Activated CD4-positive, alpha-beta T cell treated with anti-CD3 and anti-CD28 coated beads for 48 hours (primary cell): Measurements from ENCODE around the gene ZNF236.
"Not testable (repeated sequence)": the region's sequence is repeated elsewhere in the genome, so short reads cannot be mapped to it uniquely, and the experiment has no call there.

Experiments used
- DNase-seq: peaks from one replicate; pipeline ENCODE4 v3.0.0-alpha.2; 2020

ZNF236 gene

DNA sequence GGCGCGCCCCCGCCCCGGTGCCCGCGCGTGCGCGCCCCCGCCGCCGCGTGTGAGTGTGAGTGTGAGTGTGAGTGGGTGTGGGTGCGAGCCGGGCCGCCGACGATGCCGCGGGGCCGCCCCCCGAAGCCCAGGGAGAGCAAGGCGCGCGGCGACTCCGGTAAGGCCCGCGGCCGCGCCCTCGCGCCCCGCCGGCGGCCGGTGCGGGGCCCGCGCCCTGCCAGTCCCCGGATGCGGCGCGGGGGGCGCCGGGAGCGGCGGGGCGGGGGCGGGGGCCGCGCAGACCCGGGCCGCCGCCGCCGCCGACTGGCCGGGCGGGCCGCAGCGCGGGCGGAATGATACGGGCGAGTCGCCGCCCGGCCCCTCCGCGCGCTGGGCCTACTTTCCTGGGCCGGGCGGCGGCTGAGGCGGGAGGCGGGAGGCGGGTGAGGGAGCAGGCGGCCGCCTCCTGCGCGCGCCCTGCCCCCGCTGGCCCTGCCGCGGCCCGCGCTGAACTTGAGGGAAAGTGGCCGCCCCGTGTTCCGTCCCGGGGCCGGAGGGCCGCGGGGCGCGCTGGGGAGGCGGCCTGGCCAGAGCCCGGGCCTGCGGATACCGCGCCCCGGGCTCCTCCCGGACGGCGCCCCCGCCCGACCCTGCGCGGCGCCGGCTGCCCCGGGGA lies at the start of gene ZNF236:
Gene ZNF236 (plus strand): TSS at position 52 of the 655 bp plus-strand sequence. CDS start 51 bp downstream, at position 103.
- peak; percentile 76 for DNase-seq

DNA sequence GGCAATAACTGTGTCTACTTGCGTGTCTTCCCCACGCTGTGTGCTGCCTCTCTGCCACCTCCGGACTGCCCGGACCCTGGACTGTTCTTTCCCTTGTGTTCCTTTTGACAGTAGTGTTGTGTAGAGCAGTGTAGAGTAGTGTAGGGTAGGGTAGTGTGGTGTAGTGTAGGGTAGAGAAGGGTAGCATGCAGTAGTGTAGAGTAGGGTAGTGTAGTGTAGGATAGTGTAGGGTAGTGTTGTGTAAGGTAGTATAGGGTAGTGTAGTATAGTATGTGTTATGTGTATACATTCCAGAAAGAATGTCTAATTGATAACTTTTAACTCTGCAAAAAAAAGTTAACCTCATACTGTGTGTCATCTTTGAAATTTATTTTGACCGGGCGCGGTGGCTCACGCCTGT lies 49.7 kb upstream of the ZNF236 start:
- DNase-seq = no peak

- not testable (repeated sequence) for DNase-seq
These were observed 45.3 kb upstream of the ZNF236 start for GRCh38 chr18:76777036-76777435.

DNA sequence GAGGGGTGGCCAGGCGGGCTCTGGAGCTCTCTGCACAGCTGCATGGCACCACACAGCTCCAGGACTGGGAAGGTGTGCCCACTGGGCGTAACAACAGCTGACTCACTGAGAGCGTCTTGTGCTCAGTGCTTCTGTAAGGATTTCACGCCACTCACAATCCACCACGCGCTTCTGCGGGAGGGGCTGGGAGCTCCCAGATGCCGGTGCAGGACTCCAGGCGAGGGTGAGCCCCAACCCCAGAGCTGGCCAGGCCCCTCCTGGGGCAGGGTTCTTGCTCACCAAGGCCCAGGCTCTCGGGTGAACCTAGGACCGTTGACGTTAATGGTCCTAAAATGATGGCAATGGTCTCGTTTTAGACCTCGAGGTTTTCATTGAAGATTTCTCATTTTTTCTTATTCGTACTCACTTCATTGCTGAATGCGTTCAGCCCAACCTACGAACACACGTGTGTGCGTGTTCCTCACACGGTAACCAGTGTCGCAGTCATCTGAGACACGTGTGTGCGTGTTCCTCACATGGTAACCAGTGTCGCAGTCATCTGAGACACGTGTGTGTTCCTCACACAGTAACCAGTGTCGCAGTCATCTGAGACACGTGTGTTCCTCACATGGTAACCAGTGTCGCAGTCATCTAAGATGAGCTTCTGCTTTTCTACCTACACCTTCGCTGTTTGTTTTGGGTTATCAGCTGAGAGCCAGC lies 38.4 kb upstream of the ZNF236 start:
- no peak for DNase-seq

DNA sequence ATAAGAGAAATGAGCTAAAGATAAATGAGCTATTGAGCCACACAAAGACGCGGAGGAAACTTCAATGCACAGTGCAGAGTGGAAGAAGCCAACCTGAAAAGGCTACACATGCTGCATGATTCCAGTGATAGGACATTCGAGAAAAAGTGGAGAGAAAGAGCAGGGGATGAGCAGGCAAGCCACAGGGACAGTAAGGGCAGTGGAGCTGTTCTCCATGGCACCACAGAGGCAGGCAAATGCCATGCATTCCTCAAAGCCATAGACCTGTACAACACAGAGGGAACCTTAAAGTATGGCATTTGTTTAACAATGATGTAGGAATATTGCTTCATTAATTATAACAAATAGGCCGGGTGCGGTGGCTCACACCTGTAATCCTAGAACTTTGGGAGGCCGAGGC lies 36.5 kb upstream of the ZNF236 start:
- no peak for DNase-seq

DNA sequence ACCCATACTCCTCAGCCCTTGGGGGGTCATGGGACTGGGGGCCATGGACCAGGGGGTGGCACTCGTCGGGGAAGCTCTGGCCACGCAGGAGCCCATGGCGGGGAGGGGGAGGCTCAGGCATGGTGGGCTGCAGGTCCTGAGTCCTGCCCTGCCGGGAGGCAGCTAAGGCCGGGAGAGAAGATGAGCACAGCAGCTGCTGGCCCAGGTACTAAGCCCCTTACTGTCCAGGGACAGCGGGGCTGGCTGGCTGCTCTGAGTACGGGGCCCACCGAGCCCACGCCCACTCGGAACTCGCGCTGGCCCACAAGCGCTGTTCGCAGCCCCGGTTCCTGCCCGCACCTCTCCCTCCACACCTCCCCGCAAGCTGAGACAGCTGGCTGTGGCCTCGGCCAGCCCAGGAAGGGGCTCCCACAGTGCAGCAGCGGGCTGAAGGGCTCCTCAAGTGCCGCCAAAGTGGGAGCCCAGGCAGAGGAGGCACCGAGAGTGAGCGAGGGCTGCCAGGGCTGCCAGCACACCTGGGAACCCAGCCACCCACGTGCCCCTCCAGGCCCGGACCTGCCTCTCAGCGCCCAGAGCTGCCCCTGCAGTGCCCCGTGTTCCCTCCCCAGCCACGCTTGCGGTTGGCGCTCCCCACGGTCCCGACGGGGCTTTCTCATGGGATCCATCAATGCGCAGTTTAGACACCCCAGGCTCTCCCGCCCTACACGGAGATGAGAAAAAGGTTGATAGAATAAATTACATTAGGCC lies 33.6 kb upstream of the ZNF236 start:
- DNase-seq = no peak

- DNase-seq = no peak
These were observed 31.3 kb upstream of the ZNF236 start for GRCh38 chr18:76791106-76791505.

DNA sequence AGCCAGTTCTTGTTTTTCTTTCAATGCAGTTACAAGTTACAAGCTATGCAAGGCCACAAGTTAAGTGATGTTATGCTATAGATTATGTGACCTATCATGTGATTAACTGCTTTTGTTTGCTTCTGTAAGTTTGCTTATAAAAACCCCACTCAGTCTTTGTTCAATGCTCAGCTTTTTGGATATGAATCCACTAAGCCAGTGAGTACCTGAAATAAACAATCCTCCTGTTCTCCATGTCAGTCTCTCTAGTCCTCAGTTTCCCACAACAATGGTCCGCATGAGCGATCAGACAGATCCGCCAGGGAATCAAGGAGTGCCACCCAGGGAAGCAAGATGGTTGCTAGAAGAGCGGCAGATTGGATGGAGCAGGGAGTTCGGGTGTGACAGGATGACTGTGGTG lies 30.7 kb upstream of the ZNF236 start:
- DNase-seq = no peak

DNA sequence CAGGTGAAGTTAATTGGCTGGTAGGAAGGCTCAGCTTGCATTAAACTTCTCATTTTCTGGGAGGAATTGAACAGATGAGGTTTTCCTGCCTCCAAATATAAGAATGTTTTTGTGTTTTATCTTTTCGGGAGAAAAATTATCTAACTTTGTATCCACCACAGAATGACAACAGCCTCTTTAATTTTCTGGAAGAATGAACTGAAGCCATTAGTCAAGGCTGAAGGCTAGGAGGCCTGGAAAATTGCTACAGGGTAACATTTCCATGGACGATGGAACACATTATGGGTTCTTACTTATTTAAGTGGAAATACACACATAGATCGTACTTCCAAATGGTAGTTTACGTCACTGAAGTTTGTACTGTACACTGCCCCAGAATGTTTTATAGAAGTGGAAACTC lies 28.0 kb upstream of the ZNF236 start:
- no peak for DNase-seq

- DNase-seq = peak; percentile 63
These were observed 20.5 kb upstream of the ZNF236 start for GRCh38 chr18:76801567-76802505.

- DNase-seq = no peak
These were observed 18.9 kb upstream of the ZNF236 start for GRCh38 chr18:76803413-76803812.

- DNase-seq = peak; percentile 83
These were observed 18.5 kb upstream of the ZNF236 start for GRCh38 chr18:76803814-76804213.

- no peak for DNase-seq
These were observed 17.1 kb upstream of the ZNF236 start for GRCh38 chr18:76805221-76805620.

DNA sequence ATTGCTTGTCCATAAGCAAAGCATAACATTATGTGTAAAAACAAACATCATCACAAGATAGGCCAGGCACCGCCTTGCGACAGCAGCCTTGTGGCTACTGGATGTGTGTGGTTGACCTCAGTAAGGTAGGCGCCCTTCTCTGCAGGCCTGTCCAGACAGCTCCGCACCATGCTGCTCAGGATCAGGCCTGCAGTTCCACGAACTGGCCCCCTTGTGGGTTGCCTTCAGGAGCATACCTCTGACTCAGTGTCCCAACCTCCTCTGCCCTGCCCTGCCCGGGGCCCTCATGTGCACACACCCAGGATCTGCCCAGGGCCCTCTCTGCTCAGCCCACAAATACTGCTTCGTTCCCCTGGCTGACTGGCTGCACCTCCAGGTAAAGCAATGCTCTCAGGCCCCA lies 16.1 kb upstream of the ZNF236 start:
- DNase-seq = no peak

DNA sequence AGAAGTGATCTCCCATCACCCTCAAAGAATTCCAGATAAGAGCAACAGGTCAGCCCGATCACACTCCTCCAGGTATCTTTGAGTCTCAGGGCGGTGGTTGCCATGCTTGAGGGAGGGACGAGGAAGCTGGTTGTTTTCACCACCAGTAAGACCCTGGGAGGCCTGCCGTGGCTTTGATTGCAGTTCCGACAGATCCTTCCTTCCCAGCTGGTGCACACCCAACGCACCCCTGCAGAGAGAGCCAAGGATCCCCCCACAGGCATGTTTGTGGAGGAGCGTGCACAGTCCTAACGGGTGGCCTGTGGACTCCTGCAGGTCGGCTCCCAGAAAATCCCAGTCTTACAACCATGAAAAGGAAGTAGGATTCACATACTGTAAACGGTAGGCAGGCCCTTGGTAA lies 13.8 kb upstream of the ZNF236 start:
- no peak for DNase-seq

GRCh38 chr18:76811530-76811929 lies 10.8 kb upstream of the ZNF236 start:
- DNase-seq = not testable (repeated sequence)

- DNase-seq = no peak
These were observed 8.1 kb upstream of the ZNF236 start for GRCh38 chr18:76814256-76814655.

- no peak for DNase-seq
These were observed 6.2 kb upstream of the ZNF236 start for GRCh38 chr18:76816127-76816526.

- DNase-seq = no peak
These were observed 4.3 kb upstream of the ZNF236 start for GRCh38 chr18:76817888-76818611.

DNA sequence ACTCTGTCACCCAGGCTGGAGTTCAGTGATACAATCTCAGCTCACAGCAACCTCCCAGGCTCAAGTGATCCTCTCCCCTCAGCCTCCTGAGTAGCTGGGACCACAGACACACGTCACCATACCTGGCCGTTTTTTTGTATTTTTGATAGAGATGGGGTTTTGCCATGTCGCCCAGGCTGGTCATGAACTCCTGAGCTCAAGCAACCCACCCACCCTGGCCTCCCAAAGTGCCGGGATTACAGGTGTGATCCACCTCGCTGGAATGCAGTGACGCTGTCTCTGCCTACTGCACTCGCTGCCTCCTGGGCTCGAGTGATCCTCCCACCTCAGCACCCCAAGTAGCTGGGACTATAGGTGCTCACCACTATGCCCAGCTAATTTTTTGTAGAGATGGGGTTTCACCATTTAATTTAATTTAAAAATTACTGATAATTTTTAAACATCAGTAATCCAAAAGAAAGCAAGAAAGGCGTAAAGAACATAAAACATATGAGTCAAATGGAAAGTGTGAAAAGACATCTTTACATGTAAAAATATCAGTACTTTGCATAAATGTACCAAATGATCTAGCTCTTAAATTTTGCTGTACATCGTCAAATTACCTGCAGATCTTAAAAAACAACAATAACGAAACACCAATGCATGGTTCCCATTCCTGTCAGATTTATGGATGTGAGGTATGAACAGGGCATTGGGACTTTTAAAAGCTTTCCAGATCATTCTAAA lies 2.8 kb upstream of the ZNF236 start:
- no peak for DNase-seq

DNA sequence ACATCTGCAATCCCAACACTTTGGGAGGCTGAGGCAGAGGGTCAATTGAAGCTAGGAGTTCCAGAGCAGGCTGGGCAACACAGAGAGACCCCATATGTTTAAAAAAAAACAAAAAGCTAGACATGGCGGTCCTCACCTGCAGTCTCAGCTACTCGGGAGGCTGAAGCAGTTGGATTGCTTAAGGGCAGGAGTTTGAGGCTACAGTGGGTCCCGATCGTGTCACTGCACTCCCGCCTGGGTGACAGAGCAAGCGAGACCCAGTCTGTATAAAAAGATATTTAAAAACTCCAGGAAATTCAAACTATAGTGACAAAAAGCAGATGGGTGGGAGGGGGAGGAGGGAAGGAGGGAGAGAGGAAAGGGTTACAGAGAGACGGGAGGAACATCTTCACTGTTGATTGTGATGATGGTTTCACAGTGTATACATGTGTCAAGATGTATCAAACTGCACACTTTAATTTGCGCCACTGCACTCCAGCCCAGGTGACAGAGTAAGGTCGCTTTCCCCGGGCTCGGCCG lies 942 bp upstream of the ZNF236 start:
- DNase-seq = peak; percentile 15
